ENCODE results near the gene ASPSCR1. TPM values are rescaled to one million over a fixed set of nuclear protein-coding genes. Genes with fewer than 3 reads are reported as not detected.

The ASPSCR1 gene, protein sequence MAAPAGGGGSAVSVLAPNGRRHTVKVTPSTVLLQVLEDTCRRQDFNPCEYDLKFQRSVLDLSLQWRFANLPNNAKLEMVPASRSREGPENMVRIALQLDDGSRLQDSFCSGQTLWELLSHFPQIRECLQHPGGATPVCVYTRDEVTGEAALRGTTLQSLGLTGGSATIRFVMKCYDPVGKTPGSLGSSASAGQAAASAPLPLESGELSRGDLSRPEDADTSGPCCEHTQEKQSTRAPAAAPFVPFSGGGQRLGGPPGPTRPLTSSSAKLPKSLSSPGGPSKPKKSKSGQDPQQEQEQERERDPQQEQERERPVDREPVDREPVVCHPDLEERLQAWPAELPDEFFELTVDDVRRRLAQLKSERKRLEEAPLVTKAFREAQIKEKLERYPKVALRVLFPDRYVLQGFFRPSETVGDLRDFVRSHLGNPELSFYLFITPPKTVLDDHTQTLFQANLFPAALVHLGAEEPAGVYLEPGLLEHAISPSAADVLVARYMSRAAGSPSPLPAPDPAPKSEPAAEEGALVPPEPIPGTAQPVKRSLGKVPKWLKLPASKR
- total RNA-seq: 12.6 and 18.8 TPM in 2 replicates

DNA sequence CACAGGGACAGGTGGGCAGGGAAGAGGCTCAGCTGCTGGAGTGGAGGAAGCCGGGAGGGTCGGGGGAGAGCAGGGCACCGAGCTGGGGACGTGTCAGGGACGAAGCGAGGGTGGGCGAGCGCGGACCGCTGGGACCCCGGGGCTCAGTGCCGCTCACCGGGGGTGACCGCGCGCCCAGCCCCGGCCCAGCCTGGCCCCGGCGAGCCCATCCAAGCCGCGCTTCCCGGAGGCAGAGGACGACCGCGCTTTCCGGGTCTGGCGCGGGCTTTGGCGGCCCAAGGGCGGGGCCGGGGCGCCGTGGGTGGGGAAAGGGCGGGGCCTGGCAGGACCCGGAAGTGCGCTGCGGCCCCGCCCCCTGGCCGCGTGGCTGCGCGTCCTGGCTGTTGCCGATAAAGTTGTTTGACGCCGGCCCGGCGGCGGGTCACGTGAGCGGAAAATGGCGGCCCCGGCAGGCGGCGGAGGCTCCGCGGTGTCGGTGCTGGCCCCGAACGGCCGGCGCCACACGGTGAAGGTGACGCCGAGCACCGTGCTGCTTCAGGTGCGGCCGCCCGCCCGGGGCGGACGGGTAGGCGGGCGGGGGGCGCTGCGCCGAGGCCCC, at the start of gene ASPSCR1:
Gene ASPSCR1, plus strand, starts transcription at position 419 of the 598 bp plus-strand sequence. Its CDS starts 18 bp downstream, at position 437.
- DNase-seq (ENCODE audit: low read depth): peak; percentile 60

DNA sequence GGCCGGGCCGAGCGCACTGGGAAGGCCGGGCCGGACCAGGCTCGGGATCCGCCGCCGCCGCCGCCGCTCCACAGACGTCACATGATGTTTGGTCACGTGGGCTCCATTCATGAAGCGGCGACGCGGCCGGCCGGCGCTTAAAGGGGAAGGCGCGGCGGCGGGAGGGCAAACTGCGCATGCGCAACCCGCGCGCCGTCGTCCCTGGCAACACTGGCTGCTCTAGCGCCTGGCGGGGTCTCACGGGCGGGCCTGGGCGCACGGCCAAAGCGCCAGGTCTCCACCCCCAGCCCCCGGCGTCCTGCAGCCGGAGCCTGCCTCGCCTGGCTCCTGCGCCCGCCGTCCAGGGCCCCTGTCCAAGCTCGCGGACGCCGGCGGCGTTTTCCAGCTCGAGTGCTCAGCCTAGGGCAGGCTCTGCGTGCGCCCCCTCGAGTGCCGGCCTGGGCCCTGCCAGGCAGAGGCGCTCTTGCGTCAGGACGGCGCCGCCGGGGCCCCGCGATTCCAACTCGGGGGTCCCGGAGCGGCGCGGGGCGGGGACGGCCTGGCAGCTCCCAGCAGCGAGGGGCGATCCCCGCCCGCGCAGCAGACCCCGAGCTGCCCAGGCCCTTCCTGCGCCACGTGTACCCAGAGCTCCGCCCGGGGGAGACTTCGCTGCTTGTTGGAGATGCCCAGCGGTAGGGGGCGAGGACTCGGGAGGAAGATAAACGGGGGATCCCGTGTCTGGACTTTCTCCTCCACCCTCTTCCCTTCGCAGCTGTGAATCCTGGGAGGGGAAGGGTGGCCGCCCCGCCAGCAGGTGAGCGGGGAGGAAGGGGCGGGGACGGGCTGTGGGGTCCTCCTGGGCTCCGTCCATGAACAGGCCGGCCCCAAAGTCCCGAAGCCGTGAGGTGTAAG, 49.5 kb upstream of the ASPSCR1 start, which contains the start of gene MAFG:
Gene MAFG, minus strand, starts transcription at position 83 of the 891 bp plus-strand sequence. CDS start 4,550 bp downstream, outside the sequence.
- peak; percentile 67 for DNase-seq (ENCODE audit: low read depth)

DNA sequence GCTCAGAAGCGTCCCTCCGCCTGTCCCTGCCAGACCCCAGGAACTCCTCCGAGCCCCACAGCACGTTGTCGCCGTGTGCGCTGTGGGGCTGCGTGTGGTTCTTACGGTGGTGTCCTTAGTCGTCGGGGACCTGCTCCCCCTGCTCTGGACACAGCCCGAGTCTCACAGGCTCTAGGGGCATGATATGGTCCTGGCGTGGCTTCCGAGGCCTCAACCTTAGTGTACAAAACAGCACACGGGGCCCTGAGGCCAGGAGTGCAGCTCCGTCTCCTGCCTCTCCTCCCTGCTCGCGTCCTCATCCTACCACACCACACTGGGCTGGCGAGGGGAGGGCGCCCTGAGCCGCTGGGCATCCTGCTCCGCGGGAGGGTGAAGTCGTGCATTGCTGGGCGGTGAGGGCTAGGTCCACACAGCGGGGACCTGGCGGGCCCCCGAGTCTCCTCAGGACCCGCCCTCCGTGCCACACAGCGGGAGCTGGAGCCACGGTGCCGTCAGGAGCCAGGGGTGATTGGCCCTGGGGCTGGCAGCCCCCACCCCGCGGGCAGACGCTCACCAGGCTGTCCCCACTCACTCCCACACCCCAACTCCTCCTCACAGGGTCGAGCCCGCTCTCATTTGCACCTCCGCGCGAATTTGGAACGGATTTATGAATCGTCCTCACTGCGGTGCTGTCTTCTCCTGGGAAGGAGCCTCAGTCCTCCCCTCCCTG, 48.7 kb upstream of the ASPSCR1 start:
- DNase-seq (ENCODE audit: low read depth): no peak

DNA sequence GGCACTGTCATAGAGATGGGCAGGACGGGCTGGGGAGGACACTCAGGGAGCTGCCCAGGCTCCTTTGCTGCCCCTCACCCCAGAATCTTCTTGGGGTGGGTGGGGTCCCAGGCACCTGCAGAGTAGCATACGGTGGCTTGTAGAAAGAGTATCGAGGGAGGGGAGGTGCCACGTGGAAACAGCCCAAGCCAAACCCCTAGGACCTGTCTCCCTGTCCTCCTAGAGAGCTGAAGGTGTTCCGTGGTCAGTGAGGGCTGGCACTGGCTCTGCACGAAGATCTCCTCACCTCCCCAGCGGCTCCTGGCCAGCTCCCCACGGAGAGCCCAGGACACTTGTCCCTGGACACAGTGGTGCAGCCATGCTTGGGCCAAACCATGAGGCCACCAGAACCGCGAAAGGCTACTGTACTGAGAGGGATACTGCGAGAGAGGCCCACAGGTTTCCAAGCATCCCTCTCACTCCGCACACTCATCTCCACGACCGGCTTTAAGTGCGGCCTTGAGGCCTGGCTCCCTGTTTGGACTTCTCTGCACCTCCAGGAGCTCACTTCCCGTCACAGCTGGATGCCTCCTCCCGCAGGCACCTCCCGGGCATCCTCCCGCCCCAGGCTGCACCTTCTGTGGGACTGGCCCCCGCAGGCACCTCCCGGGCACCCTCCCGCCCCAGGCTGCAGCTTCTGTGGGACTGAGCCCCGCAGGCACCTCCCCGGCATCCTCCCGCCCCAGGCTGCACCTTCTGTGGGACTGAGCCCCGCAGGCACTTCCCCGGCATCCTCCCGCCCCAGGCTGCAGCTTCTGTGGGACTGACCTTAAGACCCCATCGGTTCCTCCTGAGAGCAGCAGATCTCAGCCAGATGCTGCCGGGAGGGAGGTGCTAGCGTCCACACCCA, 47.9 kb upstream of the ASPSCR1 start:
- DNase-seq (ENCODE audit: low read depth): no peak

DNA sequence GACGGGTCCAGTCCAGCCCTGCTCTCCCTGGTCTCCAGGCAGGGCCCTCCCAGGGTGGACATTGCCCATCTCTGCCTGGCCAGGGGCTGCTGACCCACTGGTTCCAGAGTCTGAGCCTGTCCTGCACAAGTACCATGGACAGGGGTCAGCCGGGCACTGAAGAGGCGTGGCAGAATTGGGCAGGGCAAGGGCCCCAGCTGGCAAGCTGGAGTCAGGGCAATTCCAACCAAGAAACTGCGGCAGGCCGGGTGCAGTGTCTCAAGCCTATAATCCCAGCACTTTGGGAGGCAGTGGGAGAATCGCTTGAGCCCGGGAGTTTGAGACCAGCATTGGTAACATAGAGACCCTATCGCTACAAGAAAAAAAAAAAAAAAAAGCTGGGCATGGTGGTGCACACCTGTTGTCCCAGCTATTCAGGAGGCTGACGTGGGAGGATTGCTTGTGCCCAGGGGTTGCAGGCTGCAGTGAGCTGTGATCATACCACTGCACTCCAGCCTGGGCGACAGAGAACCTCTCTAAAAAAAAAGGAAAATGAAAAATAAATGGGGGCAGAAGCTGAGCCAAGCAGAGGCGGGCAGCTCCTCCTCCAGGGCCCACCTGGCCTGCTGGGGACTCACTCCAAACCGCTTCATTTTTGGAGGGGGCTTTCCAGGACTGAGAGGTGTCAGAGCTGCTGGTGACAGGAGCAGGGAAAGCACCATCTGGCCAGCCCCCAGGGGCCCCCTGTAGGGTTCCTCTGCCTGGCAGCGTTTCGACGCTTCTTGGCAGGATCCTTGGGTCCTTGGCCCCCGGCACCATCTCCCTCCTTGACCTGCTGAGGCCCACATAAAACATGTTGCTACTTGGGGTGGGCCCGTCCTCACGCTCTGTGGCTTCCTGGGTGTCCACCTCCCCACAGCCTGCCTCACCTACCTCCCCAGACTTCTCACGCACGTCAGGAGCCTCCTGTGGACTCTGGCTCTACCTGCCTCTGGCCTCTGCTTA, 47.0 kb upstream of the ASPSCR1 start:
- DNase-seq (ENCODE audit: low read depth): no peak

DNA sequence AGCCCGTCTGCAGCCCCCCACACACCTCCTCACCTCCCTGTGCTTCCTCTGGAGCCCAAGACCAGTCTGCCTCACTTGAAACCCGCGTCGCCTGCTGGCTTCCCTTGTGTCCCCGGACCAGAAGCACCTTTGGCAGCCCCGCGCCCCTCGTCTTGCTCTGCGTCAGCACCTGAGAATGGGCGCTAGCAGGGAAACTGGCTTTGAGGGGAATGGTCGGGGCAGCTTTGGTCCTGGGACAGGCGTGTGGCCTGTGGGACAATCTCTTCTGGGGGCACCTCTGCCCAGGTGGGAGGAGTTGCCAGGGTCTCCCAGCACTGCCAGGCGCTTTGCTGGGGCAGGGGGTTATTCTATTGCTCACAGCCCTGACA, 46.3 kb upstream of the ASPSCR1 start:
- DNase-seq (ENCODE audit: low read depth): no peak

DNA sequence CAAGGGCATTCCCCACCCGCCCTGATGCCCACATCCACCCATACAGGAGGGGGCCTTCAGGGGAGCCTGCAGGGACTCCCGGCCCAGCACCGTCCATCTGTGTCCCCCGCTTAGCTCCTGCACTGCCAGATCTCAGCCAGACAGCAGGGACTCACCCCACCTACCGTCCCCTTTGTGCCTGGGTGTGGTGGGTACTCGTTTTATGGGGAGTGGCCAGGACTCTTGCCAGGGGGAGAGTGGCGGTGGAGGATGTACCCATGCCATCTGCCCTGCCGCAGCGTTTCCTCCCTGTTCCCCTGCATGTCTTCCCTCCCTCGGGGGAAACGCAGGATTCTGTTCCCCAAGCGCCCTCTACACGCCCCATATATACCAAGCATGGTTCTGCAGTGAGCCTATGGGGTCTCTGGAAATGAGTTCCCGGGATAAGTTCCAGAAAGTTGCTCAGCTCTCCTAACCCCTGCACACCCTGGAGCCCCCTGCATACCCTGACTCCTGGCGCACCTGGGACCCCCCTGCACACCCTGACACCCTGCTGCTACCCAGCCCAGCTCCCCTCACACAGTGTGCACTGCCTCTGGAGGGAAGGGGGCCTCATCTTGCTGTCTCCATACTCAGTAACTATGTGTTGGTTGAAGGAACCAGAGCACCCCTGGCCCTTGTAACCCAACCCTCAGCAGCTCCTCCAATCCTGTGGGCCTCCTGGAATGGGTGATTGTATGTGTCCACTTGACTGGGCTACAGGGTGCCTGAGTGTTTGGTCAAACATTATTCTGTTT, 45.7 kb upstream of the ASPSCR1 start:
- no peak for DNase-seq (ENCODE audit: low read depth)

DNA sequence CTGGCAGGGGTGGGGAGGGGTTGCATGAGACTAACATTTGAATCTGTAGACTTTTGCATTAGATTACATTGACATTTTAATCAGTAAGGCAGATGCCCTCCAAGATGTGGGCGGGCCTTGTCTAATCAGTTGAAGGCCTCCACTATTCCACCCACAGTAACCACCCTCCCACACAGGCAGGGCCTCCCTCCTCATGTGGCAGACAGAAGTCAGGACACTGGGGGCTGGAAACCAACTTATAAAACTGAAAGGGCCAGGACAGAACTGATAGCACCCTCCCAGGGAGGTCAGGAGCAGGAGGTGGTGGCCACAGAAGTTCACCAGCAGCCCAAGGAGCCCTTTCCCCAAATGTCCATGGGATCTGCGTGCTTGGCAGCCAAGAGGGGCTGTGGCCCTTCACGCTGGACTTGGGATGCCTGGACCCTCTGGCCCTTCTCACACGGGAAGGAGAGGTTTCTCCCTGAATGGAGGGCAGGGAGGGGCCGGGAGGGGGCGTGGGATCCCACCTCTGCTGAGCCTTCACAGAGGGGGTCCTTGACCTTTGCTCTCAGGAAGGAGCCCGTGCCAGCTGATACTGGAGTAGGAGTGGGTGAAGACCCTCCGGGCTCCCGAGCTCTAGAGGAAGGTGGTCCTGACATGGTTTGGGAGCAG, 45.0 kb upstream of the ASPSCR1 start:
- DNase-seq (ENCODE audit: low read depth): no peak

DNA sequence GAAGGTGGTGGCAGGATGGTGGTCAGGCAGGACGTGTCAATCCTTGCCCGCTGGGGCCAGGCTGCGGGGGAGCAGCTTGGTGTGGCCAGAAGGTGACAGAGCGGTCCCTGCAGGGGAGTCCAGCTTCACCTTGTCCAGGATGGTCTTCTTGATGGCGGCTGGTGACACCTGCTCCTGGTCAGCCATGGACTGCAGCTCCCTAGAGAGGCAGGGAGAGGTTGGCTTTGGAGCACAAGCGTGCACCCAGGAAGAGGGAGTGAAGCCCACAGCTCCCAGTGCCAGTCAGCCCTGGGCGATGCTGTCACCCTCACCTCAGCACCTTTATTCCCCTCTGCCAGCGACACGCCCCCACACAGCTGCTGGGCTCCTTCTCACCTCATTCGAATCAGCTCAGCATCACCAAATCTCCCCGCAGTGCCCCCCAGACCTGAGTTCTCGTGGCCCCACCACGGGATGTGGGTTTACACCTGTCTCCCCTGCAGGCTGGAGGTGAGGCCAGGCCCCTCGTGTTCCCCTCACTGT, 44.2 kb upstream of the ASPSCR1 start:
- DNase-seq (ENCODE audit: low read depth): no peak

DNA sequence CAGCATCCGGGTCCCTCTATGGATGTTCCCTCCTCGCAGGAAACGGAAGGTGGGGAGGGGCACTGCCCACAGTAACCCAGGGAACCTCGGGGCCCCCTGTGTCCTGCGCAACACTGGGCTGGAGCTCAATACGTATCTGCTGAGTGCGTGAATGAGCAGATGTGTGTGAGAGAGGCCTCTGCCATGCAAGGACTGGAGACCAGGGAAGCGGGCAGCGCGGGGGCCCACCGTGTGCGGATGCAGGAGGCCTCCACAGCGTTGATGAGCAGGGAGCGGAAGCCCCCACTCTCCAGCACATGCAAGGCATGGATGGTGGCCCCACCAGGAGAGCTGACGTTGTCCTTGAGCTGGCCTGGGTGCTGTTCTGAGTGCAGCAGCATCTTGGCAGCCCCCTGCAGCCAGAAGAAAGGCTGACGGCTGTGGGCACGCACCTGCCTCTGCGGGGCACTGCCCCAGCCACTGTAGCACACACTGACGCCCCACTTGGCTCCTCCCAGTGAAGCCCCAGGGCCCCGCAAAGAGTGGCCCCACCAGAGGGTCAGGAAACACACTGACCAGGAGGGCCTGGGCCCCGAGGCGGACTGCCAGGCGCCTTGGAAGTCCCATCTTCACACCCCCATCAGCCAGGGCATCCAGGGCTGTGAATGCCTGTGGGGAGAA, 43.2 kb upstream of the ASPSCR1 start:
- DNase-seq (ENCODE audit: low read depth): no peak

DNA sequence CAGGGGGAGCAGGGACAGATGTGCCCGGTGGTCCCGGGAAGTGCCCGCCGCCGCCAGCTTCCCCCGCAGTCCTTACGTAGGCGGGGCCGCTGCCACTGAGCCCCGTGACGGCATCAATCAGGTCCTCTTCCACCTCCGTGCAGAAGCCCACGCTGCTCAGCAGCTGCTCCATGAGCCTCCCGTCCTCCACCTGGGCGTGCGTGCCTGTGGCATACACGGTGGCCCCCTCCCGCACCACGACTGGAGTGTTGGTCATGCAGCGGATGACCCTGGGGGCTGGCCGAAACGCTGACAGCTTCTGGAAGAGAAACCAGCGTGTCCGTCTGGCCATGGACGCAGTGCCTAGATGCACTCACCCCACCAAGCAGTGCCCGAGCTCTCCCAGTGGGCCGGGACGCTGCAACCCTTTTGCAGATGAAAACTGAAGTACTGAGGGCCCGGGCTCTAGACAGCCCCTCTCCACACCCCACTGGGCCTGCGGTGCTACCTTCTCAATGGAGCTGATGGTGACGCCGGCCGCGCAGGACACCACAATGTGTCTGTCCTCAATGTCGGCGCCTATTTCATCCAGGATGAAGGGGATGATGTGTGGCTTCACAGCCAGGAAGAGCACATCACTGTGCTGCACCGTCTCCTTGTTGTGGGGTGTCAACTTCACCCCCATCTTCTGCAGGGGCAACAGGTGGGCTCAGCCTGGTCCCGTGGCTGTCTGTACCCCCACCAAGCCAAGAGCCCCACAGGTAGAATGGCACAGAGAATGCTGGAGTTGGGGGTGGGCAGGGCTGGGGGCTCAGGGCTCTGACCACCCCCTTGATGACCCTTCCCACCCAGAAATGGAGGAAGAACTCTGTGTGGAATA, 42.4 kb upstream of the ASPSCR1 start:
- no peak for DNase-seq (ENCODE audit: low read depth)

DNA sequence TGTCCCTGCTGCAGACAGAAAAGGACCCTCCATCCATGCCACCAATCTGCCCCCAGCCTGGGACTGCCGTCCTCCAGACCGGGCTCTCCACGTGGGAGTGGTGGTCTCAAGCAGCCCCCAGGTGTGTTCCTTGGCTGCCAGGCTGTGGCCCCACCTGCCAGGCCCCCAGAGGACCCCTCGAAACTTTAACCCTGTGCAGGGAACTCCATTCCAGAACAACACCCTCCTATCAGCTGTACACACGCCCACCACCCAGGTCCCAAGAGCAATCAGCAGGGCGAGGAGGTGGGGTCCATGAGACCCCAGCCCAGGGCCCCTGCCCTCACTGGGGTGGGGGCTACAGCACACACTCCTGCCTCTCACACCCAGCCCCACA, 41.7 kb upstream of the ASPSCR1 start:
- DNase-seq (ENCODE audit: low read depth): no peak

DNA sequence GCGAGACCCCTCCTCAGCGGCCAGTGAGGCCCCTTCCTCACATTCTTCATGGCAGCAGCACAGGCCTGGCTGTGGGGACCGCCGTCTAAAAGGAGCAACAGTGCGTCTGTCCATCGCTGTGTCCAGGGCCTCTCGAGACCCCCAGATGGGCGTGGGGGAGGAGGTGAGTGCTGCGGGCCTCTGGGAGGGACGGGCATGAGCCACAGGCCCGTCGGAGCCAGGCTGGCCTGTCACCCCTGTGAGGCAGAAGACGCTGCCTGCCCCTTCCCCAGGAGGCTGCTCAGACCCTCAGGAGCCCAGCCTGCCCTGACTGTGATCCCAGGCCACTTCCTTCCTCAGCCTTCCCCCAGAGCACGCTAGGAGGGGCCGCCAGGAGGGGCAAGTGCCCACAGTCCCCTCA, 38.2 kb upstream of the ASPSCR1 start:
- DNase-seq (ENCODE audit: low read depth): no peak

DNA sequence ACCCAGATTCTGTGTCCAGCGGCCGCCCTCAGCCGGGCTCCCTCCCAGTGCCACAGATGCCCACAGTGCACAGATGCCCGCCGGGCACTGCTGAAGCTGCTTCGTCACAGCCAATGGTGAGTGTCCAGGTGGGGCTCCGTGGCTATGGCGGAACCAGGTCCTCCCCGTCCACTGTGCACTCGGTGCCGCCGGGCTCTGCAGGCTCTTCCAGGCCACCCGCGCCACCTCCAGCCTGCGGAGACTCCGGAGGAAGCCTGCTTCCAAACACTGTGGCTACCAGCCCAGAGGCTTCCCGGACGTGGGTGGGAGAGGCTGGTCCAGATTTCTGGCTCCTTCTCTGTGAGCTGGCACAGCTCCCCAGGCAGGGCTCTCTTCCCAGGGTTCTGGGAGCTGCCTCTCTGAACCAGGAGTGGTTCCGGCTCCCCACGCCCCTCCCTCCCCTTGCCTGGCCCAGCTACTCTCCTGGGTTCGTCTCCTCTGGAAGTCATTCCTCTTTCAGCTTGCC, 37.5 kb upstream of the ASPSCR1 start:
- DNase-seq (ENCODE audit: low read depth): no peak

DNA sequence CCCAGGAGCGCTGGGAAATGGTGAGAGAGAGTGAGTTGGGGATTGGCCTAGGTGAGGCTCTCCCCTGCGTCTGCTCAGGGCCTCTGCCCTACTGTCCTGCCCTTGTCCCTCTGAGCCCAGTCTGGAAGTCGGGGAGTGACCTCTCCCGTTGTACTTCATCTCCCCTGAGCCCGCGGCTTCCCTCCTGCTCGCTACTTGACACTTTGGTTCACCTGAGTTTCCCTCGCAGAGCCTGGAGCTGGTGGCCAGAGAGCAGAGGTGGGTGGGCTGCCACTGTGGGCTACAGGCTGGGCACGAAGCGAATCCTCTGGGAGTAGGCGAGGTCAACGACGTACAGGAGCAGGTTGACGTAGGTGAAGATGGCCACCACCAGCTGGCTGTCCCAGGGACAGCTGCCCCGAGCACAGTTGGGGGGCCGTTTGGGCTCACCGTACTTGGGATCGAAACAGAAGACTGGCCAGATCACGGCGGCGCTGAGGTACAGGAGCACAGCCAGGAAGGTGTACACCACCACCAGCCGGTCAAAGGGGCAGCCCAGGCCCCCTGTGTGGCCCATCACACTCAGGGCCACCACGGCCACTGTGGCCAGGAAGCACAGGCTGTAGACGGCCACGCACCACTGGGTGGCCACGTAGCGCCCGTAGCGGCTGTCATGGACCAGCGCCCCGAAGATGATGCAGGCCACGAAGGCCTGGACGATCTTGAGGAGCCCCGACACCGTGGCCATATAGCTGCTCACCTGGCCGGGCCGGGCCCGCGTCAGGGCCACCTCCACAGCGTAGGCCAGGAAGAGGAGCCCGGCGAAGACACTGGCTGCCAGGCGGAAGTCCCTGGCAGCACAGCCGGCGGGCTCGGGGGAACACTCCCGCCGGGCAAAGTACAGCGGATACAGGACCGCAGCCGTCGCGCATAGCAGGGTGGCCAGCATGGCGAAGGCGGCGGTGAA, 36.6 kb upstream of the ASPSCR1 start:
- DNase-seq (ENCODE audit: low read depth): no peak

All from renal cortical epithelial cell (primary cell).